GM23248 (cell line): ENCODE results near the gene S100PBP. TPM values are rescaled to one million over a fixed set of nuclear protein-coding genes. Genes with fewer than 3 reads are reported as not detected.

Experiments used
- DNase-seq: peaks from one replicate; pipeline ENCODE4 v3.0.0-alpha.2; 2015
- H2AFZ ChIP-seq: fragments of 200-600 bp; sonication (generic); 2 replicates; pipeline ENCODE4 v1.6.1; 2016; ENCODE audit warnings: antibody characterized with exemption
- H3F3A ChIP-seq: fragments of 200-600 bp; sonication (generic); 2 replicates; pipeline ENCODE4 v1.6.1; 2016; ENCODE audit warnings: mild to moderate bottlenecking, antibody characterized with exemption, mixed run types; ENCODE audit not compliant: insufficient read depth
- H3K27ac ChIP-seq: fragments of 200-600 bp; sonication (generic); 2 replicates; pipeline ENCODE4 v1.5.1; 2016; ENCODE audit warnings: mild to moderate bottlenecking
- H3K27me3 ChIP-seq: fragments of 200-600 bp; sonication (generic); replicated peaks from 2 replicates; pipeline ENCODE4 v1.6.1; 2016; ENCODE audit warnings: mild to moderate bottlenecking; ENCODE audit not compliant: insufficient read depth
- H3K36me3 ChIP-seq: fragments of 200-600 bp; sonication (generic); 2 replicates; pipeline ENCODE4 v1.6.1; 2016; ENCODE audit warnings: low read depth, mild to moderate bottlenecking
- H3K4me1 ChIP-seq: fragments of 200-600 bp; sonication (generic); 2 replicates; pipeline ENCODE4 v1.6.1; 2016; ENCODE audit warnings: mild to moderate bottlenecking; ENCODE audit not compliant: insufficient read depth
- H3K4me2 ChIP-seq: fragments of 200-600 bp; sonication (generic); one replicate; pipeline ENCODE4 v1.6.1; 2016; ENCODE audit warnings: mild to moderate bottlenecking; ENCODE audit not compliant: unreplicated experiment
- H3K4me3 ChIP-seq: fragments of 200-600 bp; sonication (generic); 2 replicates; pipeline ENCODE4 v1.5.1; 2016; ENCODE audit warnings: mild to moderate bottlenecking
- H3K79me2 ChIP-seq: fragments of 200-600 bp; sonication (generic); 2 replicates; pipeline ENCODE4 v1.6.1; 2016; ENCODE audit warnings: mild to moderate bottlenecking; ENCODE audit not compliant: insufficient read depth
- H3K9ac ChIP-seq: fragments of 200-600 bp; sonication (generic); 2 replicates; pipeline ENCODE4 v1.6.1; 2016; ENCODE audit warnings: mild to moderate bottlenecking
- H3K9me2 ChIP-seq: fragments of 200-600 bp; sonication (generic); 2 replicates; pipeline ENCODE4 v1.6.1; 2016; ENCODE audit warnings: mixed run types, mild to moderate bottlenecking, moderate library complexity; ENCODE audit not compliant: insufficient read depth
- H3K9me3 ChIP-seq: fragments of 200-600 bp; sonication (generic); one replicate; pipeline ENCODE4 v1.6.1; 2017; ENCODE audit warnings: low read depth
- H4K20me1 ChIP-seq: fragments of 200-600 bp; sonication (generic); 2 replicates; pipeline ENCODE4 v1.6.0; 2016; ENCODE audit not compliant: insufficient read depth
- EZH2 ChIP-seq: fragments of 200-600 bp; sonication (generic); IDR thresholded peaks from 2 replicates; pipeline ENCODE4 v1.6.1; 2018; ENCODE audit warnings: antibody characterized with exemption, mild to moderate bottlenecking; ENCODE audit not compliant: insufficient read depth, poor library complexity, severe bottlenecking
- EZH2phosphoT487 ChIP-seq: fragments of 200-600 bp; sonication (generic); IDR thresholded peaks from 2 replicates; pipeline ENCODE4 v1.6.1; 2018; ENCODE audit warnings: antibody characterized with exemption, moderate library complexity, mild to moderate bottlenecking, low read depth; ENCODE audit not compliant: insufficient read depth
- WGBS, 2 experiments: methylation state at CpG; one replicate each; pipeline ENCODE4 v1.1.6; 2015 to 2017; ENCODE audit warnings: low lambda C conversion rate in 2 of 2, low coverage in 1 of 2; ENCODE audit errors: missing lambda C conversion rate in 2 of 2; 5-methylcytosine and 5-hydroxymethylcytosine counted together
- in situ Hi-C: fragments of 300-500 bp; cut with MboI; formaldehyde crosslinking; loops from 2 replicates; pipeline ENCODE4 v1.15.0; 2020
- polyA plus RNA-seq: library from polyadenylated mRNA; unstranded; fragments of >200 nt; fragmentation: Nextera tagmentation; extraction: Ambion mirVana; gene quantifications from 2 replicates; pipeline ENCODE4 v1.2.1, GENCODE V29; 2016
- total RNA-seq: library from RNA; depleted of rRNA; stranded (reverse); fragments of >200 nt; shearing (Covaris generic); gene quantifications from 2 replicates; pipeline ENCODE4 v1.2.3, GENCODE V29; 2014

Gene S100PBP
- total and polyA plus RNA-seq, 2 experiments from 2014 or later, result 15.7 to 25.2 TPM

GRCh38 chr1:32881871-32882850, 64.7 kb downstream of the S100PBP start:
- in situ Hi-C loops, result no loop called here
- Histone ChIP-seq H4K20me1 (no peaks in the 10 kb centered on the region), H3K27me3 (peaks cover 16% of the 10 kb centered on the region; the same call in 1 of the 2 replicates), H3K4me3 (no peak overlapping the region), H3K9me2 (no peaks in the 10 kb centered on the region), H3F3A (no peaks in the 10 kb centered on the region), H3K9me3 (no peaks in the 10 kb centered on the region), H3K36me3 (no peaks in the 10 kb centered on the region), H3K9ac (no peak overlapping the region), H2AFZ (no peak overlapping the region), H3K4me2 (no peak overlapping the region), H3K27ac (no peak overlapping the region), H3K4me1 (no peaks in the 10 kb centered on the region), H3K79me2 (no peaks in the 10 kb centered on the region)
- WGBS, 2 experiments, result 33 to 38% methylated on average over 19 to 22 of the region's 22 CpGs
- no peak for DNase-seq
- no peak for TF ChIP-seq EZH2
- no peak for TF ChIP-seq EZH2phosphoT487

GRCh38 chr1:32883338-32884031, 66.0 kb downstream of the S100PBP start:
- Histone ChIP-seq H3K27me3 (peaks cover 16% of the 10 kb centered on the region; the same call in 1 of the 2 replicates), H4K20me1 (no peaks in the 10 kb centered on the region)

GRCh38 chr1:32884032-32884372, 66.5 kb downstream of the S100PBP start:
- Histone ChIP-seq H3K79me2 (no peaks in the 10 kb centered on the region), H3K27ac (no peak overlapping the region), H3K4me2 (no peak overlapping the region), H3K9ac (no peak overlapping the region), H3K9me2 (no peaks in the 10 kb centered on the region), H4K20me1 (no peaks in the 10 kb centered on the region), H3K9me3 (no peaks in the 10 kb centered on the region), H3K4me3 (no peak overlapping the region), H2AFZ (no peak overlapping the region), H3K27me3 (peaks cover 16% of the 10 kb centered on the region; the same call in 1 of the 2 replicates), H3F3A (no peaks in the 10 kb centered on the region), H3K36me3 (no peaks in the 10 kb centered on the region), H3K4me1 (no peaks in the 10 kb centered on the region)
- in situ Hi-C loops, result no loop called here
- DNase-seq, result no peak
- 41 to 53% methylated on average over 4 of the region's 4 CpGs for WGBS, 2 experiments
- TF ChIP-seq EZH2phosphoT487, result no peak
- TF ChIP-seq EZH2, result no peak

More at GRCh38 chr1:32883338-32884031, 66.0 kb downstream of the S100PBP start:
- Histone ChIP-seq H3F3A (no peaks in the 10 kb centered on the region), H3K79me2 (no peaks in the 10 kb centered on the region), H3K4me2 (no peak overlapping the region), H3K9me2 (no peaks in the 10 kb centered on the region), H3K4me1 (no peaks in the 10 kb centered on the region), H3K9ac (no peak overlapping the region), H3K4me3 (no peak overlapping the region), H2AFZ (no peak overlapping the region), H3K9me3 (no peaks in the 10 kb centered on the region), H3K36me3 (no peaks in the 10 kb centered on the region), H3K27ac (no peak overlapping the region)
- in situ Hi-C loops, result no loop called here
- WGBS, 2 experiments, result 70 to 72% methylated on average over 7 of the region's 7 CpGs
- no peak for TF ChIP-seq EZH2
- no peak for TF ChIP-seq EZH2phosphoT487
- DNase-seq, result no peak

- Histone ChIP-seq H2AFZ (no peak overlapping the region), H3K9me3 (no peaks in the 10 kb centered on the region), H3K4me2 (no peak overlapping the region), H3K4me3 (no peak overlapping the region), H4K20me1 (no peaks in the 10 kb centered on the region), H3K9ac (no peak overlapping the region), H3F3A (no peaks in the 10 kb centered on the region), H3K4me1 (no peaks in the 10 kb centered on the region), H3K27ac (no peak overlapping the region), H3K79me2 (no peaks in the 10 kb centered on the region), H3K36me3 (no peaks in the 10 kb centered on the region), H3K27me3 (peaks cover 16% of the 10 kb centered on the region; the same call in 1 of the 2 replicates), H3K9me2 (no peaks in the 10 kb centered on the region)
- DNase-seq, result no peak
- 33 to 41% methylated on average over 8 to 12 of the region's 12 CpGs for WGBS, 2 experiments
- in situ Hi-C loops, result no loop called here
- TF ChIP-seq EZH2phosphoT487 (no peak), EZH2 (no peak)
Observed at GRCh38 chr1:32884726-32885125, 67.3 kb downstream of the S100PBP start.
